ENCODE measurements around the gene KCND3.

- TF ChIP-seq CTCF (IDR thresholded peaks at IDR 0.05) (no peak), POLR2A (IDR thresholded peaks at IDR 0.05) (no peak), POLR2AphosphoS5 (IDR thresholded peaks at IDR 0.05; ENCODE audit: insufficient read depth in 1 of 2, low read depth in 1 of 2) (no peak)
These were observed 210.9 kb downstream of the KCND3 start for GRCh38 chr1:111778541-111779051.
